IPS-11a (cell line): ENCODE measurements around the gene LATS2.
"Not testable (repeated sequence)": the region's sequence is repeated elsewhere in the genome, so short reads cannot be mapped to it uniquely, and the experiment has no call there.

Experiments
- H3K4me3 ChIP-seq: one replicate; pipeline ENCODE4 v1.5.1; 2013; ENCODE audit warnings: low read depth, low read length, control low read depth

LATS2 gene

GRCh38 chr13:20969182-20969581 lies 92.2 kb downstream of the LATS2 start:
- H3K4me3 ChIP-seq: no peak overlapping the region

DNA sequence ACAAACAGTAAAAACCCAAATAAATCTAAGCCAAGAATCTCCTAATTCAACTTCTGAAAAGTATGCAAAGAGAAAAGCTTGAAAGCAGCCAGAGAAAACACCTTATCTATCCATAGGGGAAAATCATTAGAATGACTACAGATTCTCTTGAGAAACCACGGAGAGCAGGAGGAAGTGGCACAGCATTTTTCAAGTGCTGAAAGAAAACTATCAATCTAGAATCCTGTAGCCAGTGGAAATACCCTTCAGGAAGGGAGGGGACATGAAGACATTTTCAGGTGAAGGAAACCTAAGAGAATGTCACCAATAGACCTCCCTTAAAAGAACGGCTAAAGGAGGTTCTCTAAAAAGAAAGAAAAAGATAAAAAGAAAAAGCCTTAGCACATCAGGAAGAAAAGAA lies 92.6 kb downstream of the LATS2 start:
- no peak overlapping the region for H3K4me3 ChIP-seq

GRCh38 chr13:20967340-20967739 lies 94.0 kb downstream of the LATS2 start:
- H3K4me3 ChIP-seq: no peak overlapping the region

DNA sequence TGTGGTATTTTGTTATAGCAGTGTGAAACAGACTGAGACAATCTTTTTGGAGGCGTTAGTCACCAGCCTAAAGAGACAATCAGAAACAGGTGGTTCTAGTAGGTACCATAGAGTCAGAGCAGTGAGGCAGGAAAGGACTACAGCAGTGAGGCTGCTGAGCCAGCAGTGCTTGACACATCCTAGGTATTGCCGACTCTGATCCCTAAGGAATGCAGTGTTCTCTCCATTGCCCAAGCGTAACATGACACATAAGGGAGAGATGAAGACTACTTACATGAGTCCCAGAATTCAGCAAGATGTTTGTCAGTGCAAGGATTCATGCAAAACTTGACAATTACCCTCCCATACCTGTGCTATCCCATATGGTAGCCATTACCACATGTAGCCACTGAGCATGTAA lies 96.5 kb downstream of the LATS2 start:
- H3K4me3 ChIP-seq: no peak overlapping the region

DNA sequence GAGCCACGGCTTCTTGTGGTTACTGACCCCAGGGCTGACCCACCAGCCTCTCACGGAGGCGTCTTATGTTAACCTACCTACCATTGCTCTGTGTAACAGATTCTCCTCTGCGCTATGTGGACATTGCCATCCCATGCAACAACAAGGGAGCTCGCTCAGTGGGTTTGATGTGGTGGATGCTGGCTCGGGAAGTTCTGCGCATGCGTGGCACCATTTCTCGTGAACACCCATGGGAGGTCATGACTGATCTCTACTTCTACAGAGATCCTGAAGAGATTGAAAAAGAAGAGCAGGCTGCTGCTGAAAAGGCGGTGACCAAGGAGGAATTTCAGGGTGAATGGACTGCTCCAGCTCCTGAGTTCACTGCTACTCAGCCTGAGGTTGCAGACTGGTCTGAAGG lies 99.7 kb downstream of the LATS2 start:
- not testable (repeated sequence) for H3K4me3 ChIP-seq

DNA sequence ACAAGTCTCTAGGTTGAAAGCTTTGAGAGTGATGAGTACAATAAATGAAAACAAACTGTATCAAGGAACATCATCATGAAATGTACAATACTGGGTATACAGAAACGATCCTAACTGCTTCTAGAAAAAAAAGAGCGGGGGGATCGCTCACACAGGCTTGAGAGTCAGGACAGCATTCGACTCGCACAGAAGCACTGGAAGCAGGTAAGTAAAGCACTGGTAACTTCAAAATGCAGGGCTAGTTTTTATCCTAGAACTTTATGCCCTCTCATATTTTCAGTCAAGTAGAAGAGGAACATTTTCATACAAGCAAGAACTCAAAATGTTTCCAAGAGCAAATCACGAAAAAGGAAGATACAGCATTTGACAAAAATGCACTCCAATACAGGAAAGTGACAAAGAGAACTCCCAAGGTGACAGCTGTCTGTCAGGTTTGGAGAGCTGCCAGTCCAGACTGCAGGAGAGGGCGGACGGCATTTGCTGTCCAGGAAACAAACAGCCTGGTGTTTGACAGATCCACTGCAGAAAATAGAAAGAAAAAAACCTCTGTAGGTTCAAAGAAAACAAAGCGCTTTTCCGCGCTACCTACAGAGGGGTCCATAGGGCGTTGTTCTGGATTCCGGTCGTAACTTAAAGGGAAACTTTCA lies 100.6 kb downstream of the LATS2 start:
- no peak overlapping the region for H3K4me3 ChIP-seq

GRCh38 chr13:20957049-20957620 lies 104.3 kb downstream of the LATS2 start:
- not testable (repeated sequence) for H3K4me3 ChIP-seq

- no peak overlapping the region for H3K4me3 ChIP-seq
Observed at GRCh38 chr13:20955496-20955895, 105.9 kb downstream of the LATS2 start.

DNA sequence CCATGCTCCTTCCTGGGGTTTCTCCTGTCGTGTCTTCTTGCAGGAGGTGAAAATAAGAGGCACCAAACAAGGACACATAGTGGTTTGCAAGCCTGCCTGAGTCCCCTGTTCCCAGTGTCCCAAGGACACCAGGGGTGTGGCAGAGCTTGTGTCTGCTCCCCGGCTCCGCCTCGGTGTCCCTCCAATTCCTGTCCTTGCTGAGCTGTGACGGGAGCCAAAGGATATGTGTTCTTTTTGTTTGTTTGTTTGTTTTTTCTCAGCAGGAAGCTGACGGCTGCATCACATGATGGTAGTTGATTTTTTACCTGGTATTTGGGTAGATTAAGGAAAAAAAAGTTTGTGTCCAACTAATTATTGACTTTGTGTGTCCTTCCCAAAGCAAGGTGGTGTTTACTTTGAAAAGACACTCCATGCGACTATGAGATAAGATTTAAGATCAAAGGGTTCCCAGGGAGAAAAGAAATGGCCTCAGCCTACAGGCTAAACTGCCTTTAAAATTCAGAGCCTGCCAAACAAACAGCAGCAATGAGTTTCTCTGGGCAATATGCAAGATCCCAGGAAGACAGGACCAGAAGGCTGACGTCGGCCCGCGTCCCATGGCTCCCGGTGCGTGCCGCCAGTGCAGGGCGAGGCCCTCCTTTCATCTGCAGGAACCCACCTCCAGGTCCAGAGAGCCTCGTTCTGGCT lies 108.0 kb downstream of the LATS2 start:
- H3K4me3 ChIP-seq: no peak overlapping the region

- H3K4me3 ChIP-seq: no peak overlapping the region
Observed at GRCh38 chr13:20952838-20953237, 108.5 kb downstream of the LATS2 start.

DNA sequence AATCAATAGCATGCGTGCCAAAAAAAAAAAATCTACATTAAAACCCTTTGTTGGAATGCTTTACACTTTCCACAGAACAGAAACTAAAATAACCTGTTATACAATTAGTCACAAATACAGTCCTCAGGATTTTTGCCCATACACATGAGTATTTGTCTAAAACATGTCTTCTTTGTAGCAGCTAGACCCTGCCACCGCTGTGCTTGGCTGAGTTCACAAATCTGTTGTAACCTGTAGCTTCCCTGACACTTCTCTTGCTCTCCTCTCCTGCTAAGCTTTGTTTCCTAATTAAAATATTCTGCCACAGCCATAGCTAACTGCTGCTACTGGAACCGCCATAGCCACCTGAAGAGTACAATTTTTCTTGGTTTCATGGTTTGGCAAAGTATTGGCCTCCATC lies 113.4 kb downstream of the LATS2 start:
- not testable (repeated sequence) for H3K4me3 ChIP-seq

DNA sequence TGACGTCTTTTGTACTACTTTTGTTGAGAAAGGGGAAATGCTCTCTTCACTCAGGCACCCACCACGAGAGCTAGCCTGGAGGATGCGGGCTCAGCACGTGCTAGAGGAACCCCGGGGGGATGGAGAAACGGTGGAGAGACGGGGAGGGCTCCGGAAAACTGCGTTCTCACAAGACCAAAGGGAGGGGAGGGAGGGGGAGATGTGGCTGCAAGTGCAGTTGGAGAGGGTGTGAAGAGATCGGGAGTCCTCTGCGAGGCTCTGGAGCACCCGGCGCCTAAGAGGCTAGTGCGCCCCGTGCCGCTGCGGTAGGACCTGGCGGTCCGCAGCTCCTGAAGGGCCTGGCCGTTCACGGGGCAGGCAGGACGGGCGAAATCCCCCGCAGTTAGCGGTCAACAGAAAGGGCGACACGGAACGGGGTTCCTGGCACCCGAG lies 115.4 kb downstream of the LATS2 start:
- no peak overlapping the region for H3K4me3 ChIP-seq

- H3K4me3 ChIP-seq: no peak overlapping the region
Observed at GRCh38 chr13:20942938-20943559, 118.3 kb downstream of the LATS2 start.

DNA sequence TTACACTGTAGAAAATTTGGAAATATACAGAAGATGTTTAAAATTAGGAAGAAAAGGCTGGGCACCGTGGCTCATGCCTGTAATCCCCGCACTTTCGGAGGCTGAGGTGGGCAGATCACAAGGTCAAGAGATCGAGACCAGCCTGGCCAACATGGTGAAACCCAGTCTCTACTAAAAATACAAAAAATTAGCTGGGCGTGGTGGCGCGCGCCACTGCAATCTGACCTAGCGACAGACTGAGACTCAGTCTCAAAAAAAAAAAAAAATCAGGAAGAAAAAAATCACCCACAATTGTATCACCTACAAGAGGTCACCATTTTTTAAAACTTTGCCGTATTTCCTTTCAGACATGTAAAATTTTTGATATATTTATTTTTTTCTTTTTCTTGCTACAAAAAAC lies 120.9 kb downstream of the LATS2 start:
- not testable (repeated sequence) for H3K4me3 ChIP-seq

GRCh38 chr13:20940083-20940482 lies 121.3 kb downstream of the LATS2 start:
- H3K4me3 ChIP-seq: no peak overlapping the region

GRCh38 chr13:20939662-20940061 lies 121.7 kb downstream of the LATS2 start:
- H3K4me3 ChIP-seq: no peak overlapping the region

DNA sequence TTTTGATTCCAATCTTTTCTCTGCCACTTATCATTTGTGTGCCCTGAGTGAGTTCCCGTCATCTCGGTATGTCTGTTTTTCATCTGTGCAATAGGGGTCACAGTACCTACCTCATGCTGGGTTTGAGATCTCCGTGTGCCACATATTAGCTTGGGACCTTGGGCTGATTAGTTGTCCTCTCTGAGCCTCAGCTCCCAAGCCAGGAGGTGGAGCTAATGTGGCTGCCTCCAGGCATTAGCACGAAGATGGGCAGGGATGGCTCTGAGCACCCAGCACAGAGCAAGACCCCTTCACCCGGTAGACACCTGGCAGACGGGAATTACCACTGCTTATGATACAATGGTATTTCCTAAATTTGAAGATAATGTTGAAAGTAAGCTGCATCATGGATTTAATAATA lies 123.1 kb downstream of the LATS2 start:
- no peak overlapping the region for H3K4me3 ChIP-seq

- H3K4me3 ChIP-seq: no peak overlapping the region
Observed at GRCh38 chr13:20927596-20928257, 133.7 kb downstream of the LATS2 start.

- H3K4me3 ChIP-seq: not testable (repeated sequence)
Observed at GRCh38 chr13:20925395-20925790, 136.0 kb downstream of the LATS2 start.

GRCh38 chr13:20924758-20925394 lies 136.5 kb downstream of the LATS2 start:
- no peak overlapping the region for H3K4me3 ChIP-seq

DNA sequence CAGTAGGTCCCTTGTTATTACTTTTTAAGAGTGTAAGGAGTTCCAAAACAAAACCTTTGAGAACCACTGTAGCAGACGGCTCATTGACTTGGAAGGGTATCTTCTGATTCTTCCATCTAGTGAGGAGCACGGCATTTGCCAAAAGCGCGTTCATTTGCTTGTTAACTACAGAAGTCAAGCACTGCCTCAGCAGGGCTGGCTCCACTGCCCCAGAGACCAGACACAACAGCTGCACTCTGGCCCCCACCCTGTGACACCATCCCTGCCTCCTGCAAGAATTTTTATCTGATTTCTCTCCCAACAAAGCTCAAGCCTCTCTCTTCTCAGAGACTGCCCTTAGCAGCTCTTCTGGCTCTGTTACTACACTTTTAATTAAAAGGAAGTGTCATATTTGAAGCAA lies 138.1 kb downstream of the LATS2 start:
- no peak overlapping the region for H3K4me3 ChIP-seq
